Astrocyte of the hippocampus (primary cell): ENCODE measurements around the gene STK16.
"Not testable (repeated sequence)": the region's sequence is repeated elsewhere in the genome, so short reads cannot be mapped to it uniquely, and the experiment has no call there.

Source experiments
- DNase-seq: peaks from one replicate; pipeline ENCODE4 v3.0.0; 2011; ENCODE audit warnings: low read depth, low spot score

STK16 gene, protein sequence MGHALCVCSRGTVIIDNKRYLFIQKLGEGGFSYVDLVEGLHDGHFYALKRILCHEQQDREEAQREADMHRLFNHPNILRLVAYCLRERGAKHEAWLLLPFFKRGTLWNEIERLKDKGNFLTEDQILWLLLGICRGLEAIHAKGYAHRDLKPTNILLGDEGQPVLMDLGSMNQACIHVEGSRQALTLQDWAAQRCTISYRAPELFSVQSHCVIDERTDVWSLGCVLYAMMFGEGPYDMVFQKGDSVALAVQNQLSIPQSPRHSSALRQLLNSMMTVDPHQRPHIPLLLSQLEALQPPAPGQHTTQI

DNA sequence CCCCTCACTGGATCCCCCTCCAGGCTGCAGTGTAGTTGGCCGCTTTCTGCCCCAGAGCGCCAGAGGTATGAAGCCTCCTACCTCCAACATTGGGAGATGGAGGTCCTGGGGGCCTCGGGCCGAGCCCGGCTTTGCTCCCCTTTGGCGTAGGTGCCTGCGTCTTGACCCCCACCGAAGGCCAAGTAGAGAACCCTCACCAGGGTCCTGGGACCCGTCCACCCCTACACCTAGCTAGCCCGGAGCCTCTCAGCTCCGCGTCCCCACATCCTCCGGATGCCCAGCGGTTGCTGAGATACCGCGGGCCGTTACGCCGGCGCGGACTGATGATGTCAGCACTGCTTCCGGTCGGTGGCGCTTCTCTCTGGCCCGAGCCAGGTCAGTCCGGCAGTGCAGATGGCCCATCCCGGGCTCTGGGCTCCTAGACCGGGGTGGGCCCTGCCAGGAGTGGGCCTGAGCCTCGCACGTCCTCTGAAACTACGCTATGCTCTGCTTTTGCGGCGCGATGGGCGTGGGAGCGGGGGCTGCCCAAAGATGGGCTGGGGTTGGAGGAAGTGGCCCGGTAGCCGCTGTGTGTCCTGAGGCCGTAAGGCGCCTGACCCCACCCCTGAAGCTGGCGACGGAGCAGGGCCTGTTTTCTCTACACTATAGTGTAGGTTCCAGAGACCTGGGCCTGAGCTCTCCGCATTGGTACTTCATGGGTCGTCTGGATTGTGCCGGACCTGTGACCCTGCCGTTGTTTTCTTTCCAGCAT, at the start of gene STK16, which contains the start of gene GLB1L:
TSS of gene STK16 (plus strand) at position 332 of the 751 bp plus-strand sequence. CDS start 521 bp downstream, outside the sequence.
TSS of gene GLB1L (minus strand) at position 297 of the 751 bp plus-strand sequence. CDS start 1,871 bp downstream, outside the sequence.
- DNase-seq, result peak; percentile 98

- DNase-seq, result no peak
Measured at GRCh38 chr2:219197388-219197787, 47.9 kb upstream of the STK16 start.

GRCh38 chr2:219198974-219199373, 46.3 kb upstream of the STK16 start:
- DNase-seq, result no peak

DNA sequence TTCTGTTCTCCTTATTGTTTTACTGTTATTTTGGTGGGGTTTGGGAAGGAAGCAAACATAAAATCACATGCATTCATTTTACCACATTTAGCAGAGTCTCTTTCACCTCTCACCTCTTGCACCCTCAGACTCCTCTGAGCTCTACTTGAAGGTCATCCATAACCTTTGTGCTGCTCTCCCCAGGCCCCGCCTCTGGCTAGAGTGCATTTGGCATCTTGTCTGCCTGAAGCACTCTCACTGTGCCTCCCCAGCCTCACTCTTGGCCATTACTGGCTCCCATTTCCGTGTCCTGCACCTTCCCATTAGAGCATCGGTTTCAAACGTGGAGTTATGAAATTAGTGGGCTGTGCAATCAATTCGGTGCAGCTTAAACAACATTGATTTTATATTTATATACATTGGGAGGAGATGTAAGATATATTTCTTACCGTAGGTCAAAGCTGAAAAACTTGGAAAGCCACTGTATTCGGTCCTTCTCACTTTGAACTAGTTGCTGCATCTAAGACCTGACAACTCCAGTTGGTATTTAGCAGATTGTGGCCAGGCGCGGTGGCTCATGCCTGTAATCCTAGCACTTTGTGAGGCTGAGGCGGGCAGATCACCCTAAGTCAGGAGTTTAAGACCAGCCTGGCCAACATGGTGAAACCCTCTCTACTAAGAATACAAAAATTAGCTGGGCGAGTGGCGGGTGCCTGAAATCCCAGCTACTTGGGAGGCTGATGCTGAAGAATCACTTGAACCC, 45.6 kb upstream of the STK16 start:
- no peak for DNase-seq

DNA sequence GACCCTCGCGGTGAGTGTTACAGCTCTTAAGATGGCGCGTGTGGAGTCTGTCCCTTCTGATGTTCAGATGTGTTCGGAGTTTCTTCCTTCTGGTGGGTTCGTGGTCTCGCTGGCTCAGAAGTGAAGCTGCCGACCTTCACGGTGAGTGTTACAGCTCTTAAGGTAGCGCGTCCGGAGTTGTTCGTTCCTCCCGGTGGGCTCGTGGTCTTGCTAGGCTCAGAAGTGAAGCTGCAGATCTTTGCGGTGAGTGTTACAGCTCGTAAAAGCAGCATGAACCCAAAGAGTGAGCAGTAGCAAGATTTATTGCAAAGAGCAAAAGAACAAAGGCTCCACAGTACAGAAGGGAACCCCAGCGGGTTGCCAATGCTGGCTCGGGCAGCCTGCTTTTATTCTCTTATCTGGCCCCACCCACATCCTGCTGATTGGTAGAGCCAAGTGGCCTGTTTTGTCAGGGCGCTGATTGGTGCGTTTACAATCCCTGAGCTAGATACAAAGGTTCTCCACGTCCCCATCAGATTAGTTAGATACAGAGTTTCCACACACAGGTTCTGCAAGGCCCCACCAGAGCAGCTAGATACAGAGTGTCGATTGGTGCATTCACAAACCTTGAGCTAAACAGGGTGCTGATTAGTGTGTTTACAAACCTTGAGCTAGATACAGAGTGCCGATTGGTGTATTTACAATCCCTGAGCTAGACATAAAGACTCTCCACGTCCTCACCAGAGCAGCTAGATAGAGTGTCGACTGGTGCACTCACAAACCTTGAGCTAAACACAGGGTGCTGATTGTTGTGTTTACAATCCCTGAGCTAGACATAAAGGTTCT, 44.6 kb upstream of the STK16 start:
- not testable (repeated sequence) for DNase-seq

GRCh38 chr2:219201331-219201730, 43.9 kb upstream of the STK16 start:
- not testable (repeated sequence) for DNase-seq

DNA sequence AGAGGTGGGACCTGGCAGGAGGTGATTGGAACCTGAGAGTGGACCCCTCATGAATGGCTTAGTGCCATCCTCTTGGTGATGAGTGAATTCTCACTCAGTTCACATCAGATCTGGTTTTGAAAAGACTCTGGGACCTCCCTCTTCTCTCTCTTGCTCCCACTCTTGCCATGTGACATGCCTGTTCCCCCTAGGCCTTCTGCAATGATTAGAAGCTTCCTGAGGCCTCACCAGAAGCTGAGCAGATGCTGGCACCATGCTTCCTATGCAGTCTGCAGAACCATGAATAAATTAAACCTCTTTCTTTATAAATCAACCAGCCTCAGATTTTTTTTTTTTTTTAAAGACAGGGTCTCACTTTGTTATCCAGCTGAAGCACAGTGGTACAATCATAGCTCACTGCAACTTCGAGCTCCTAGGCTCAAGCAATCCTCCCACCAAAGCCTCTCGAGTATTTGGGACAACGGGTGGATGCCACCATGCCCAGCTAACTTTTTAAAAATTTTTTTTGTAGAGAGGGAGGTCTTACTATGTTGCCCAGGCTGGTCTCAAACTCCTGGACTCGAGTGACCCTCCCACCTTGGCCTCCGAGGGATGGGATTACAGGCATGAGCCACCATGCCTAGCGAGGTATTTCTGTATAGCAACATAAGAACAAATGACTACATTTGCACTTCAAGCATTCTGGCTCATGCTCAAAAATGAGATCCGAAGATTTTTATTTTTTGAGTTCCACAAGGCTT, 40.7 kb upstream of the STK16 start:
- DNase-seq, result no peak

- DNase-seq, result no peak
Measured at GRCh38 chr2:219205165-219205538, 40.1 kb upstream of the STK16 start.

- DNase-seq, result no peak
Measured at GRCh38 chr2:219205981-219206327, 39.3 kb upstream of the STK16 start.

DNA sequence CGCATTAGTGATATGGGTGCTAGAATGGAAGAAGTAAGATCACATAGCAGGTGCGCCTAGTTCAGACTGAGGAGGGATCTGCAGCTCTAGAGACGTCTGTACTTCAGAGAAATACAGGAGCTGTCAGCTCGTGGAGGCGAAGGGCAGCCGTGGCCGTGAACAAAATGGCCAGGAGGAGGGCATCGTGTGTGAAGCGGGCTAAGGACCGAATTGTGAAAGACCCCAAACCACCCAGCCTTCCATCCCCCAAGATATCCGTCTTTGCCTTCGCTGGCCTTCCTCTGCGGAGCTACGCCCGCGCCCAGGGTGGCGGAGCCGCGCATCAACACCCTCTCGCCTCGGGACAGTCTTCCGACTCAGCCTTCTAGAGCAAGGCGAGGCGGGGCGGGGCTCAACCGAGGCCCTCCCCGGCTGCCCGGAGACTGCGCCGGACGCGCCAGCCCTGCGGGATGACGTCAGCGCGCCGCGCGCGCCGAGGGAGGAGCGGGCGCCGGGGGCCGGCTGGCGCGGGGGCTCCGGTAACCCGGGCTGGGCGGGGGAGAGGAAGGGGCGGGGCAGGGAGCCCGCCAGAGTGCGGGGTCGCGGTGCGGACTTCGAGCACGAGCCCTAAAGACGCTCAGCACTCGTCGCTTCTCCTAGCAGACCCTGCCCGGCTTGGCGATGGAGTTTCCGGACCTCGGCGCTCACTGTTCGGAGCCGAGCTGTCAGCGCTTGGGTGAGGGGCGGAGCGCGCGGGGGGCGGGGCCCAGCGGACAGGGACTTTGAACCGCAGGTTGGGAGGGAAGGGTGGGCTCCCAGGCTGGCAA, 38.7 kb upstream of the STK16 start, which contains the start of gene ZFAND2B:
TSS of gene ZFAND2B (plus strand) at position 455 of the 806 bp plus-strand sequence. CDS start at position 661, 206 bp downstream.
- peak; percentile 99 for DNase-seq

- DNase-seq, result no peak
Measured at GRCh38 chr2:219207134-219207883, 38.0 kb upstream of the STK16 start.

GRCh38 chr2:219207884-219208740, 37.2 kb upstream of the STK16 start:
- peak; percentile 46 for DNase-seq

DNA sequence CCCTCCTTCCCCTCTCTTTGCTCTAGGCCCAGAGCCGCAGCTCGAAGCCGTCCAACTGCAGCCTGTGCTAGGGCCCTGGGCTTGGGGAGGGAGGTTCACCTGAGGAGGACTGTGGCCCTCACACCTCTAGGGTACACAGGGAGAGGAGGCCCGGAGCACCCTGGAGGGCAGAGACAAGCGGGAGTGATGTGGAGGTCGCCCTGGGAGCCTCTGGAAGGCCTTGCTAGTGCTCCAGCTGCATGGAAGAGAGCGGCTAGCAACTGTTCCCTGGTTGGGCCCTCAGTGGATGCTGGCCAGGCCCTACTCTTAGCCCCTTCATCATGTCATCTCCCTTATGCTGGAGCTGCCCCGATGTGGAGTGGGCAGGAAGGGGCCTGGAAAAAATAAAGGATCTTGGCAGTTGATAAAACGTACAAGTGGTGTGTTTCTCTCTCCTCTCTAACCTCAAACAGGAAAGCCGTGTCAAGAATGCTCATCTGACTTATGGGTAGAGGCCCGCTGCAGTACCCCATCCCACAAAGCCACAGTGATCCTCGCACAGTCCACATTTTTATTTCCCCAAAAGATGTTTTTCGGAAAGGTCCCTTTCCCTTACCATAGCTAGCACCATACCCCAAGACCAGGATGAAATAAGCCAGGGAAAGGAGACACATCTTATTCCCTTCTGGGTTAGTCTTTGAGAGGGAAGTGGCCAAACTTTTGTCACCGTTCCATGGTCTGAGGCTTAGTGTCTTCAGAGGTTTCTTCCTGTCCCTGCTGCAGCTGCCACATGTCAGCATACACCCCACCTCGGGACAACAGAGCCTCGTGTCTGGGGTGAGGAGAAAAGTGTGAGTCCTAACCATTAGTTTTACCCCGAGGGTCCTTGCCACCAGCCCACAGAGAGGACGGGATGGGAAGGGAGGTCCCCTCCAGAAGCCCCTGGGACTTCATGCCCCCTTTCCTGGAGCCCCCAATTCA, 35.8 kb upstream of the STK16 start:
- no peak for DNase-seq

DNA sequence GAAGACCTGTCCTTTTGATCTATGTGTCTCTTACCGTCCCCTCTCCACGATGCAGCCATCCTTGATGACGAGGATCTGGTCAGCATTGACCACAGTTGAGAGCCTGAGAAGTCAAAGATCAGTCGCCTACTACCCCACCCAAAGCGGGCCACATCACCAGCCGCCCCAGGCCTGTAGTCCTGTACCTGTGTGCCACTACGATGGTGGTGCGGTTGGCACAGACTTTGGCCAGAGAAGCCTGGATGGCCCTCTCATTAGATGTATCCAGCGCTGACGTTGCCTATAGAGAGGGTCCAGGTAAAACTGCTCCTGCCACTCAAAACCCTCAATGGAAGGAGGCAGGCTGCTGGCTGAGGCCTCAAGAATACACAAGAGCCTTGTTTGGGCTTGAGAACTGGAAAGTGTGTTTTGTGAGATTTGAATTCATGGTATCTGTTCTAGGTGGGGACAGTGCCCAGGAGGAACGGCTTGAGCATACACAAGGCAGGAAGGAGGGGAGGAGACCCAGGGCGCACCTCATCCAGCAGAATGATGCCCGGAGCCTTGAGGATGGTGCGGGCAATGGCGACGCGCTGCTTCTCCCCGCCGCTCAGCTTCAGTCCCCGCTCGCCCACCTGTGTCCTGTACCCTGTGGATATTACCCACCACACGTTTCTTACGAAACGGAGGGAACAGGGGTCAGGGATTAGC, 34.9 kb upstream of the STK16 start:
- DNase-seq, result no peak

- no peak for DNase-seq
Measured at GRCh38 chr2:219210886-219211362, 34.4 kb upstream of the STK16 start.

DNA sequence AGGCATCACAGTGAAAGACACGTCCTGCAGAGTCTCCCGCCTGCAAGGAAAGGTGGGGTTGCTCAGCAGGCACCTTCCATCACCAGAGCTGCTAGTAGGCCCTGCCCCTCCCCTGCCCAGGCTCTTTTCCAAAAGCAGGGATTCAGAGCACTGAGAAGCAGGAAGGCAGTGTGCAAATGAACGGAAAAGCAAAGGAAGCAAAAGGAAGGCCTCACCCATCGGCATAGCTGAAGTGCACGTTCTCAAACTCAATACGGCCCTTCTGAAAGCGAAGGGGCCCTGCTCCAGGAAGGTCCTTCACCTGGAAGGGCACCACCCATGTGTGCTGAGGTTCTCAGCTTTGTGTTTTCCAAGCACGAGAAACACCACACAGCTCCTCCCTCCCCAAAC, 32.3 kb upstream of the STK16 start:
- no peak for DNase-seq
